GM23248 (cell line): ENCODE measurements around the gene HES3.

Experiments
- EZH2 ChIP-seq: fragments of 200-600 bp; sonication (generic); IDR thresholded peaks from 2 replicates; pipeline ENCODE4 v1.6.1; 2018; ENCODE audit warnings: antibody characterized with exemption, mild to moderate bottlenecking; ENCODE audit not compliant: insufficient read depth, poor library complexity, severe bottlenecking
- EZH2phosphoT487 ChIP-seq: fragments of 200-600 bp; sonication (generic); IDR thresholded peaks from 2 replicates; pipeline ENCODE4 v1.6.1; 2018; ENCODE audit warnings: antibody characterized with exemption, moderate library complexity, mild to moderate bottlenecking, low read depth; ENCODE audit not compliant: insufficient read depth

- TF ChIP-seq EZH2phosphoT487, result no peak
- no peak for TF ChIP-seq EZH2
Observed at GRCh38 chr1:6207921-6208320, 36.1 kb upstream of the HES3 start.
